Calu3 (cell line): ENCODE measurements around the gene CPNE5. TPM values are rescaled to one million over a fixed set of nuclear protein-coding genes. Genes with fewer than 3 reads are reported as not detected.

Source experiments
- BruUV-seq: library from RNA; stranded (reverse); fragments of 400-500 nt; replicated peaks from 2 replicates; lab custom pipeline; 2021; lab: Mats Ljungman, UMichigan
- CTCF ChIA-PET: fragments of 300-600 bp; sonication (Branson Sonifier 250); formaldehyde crosslinking; loops from one replicate; lab custom pipeline; 2022; ENCODE audit warnings: antibody characterized with exemption; lab: Charles Lee
- DNase-seq: peaks from one replicate; pipeline ENCODE4 v3.0.0; 2022
- H3K27ac Mint-ChIP-seq: one replicate; pipeline ENCODE4 v1.8.0; 2022; ENCODE audit warnings: mixed read lengths; ENCODE audit not compliant: unreplicated experiment
- H3K27me3 Mint-ChIP-seq: one replicate; pipeline ENCODE4 v1.8.0; 2022; ENCODE audit warnings: mixed read lengths; ENCODE audit not compliant: unreplicated experiment
- H3K36me3 Mint-ChIP-seq: one replicate; pipeline ENCODE4 v1.8.0; 2022; ENCODE audit warnings: mild to moderate bottlenecking, moderate library complexity, mixed read lengths; ENCODE audit not compliant: insufficient read depth, unreplicated experiment
- H3K4me1 Mint-ChIP-seq: one replicate; pipeline ENCODE4 v1.8.0; 2022; ENCODE audit warnings: mild to moderate bottlenecking, low read depth, mixed read lengths; ENCODE audit not compliant: unreplicated experiment
- H3K4me3 Mint-ChIP-seq: one replicate; pipeline ENCODE4 v1.8.0; 2022; ENCODE audit warnings: mild to moderate bottlenecking, low read depth, moderate library complexity, mixed read lengths; ENCODE audit not compliant: unreplicated experiment
- H3K9me3 Mint-ChIP-seq: one replicate; pipeline ENCODE4 v1.8.0; 2022; ENCODE audit warnings: low read depth, mixed read lengths; ENCODE audit not compliant: unreplicated experiment
- CTCF ChIP-seq: fragments of 200-600 bp; IDR thresholded peaks from one replicate; pipeline ENCODE4 v1.8.0; 2022; ENCODE audit warnings: antibody characterized with exemption; ENCODE audit not compliant: unreplicated experiment
- intact Hi-C: fragments of 100-400 bp; cut with micrococcal nuclease; formaldehyde crosslinking; loops from one replicate; pipeline ENCODE4 v1.10.0; 2022; ENCODE audit not compliant: unreplicated experiment
- total RNA-seq: library from RNA; stranded (reverse); gene quantifications from 2 replicates; pipeline ENCODE4 v1.2.3, GENCODE V29; 2022

The CPNE5 gene
- total RNA-seq, 1 experiment from 2014 or later = not detected

DNA sequence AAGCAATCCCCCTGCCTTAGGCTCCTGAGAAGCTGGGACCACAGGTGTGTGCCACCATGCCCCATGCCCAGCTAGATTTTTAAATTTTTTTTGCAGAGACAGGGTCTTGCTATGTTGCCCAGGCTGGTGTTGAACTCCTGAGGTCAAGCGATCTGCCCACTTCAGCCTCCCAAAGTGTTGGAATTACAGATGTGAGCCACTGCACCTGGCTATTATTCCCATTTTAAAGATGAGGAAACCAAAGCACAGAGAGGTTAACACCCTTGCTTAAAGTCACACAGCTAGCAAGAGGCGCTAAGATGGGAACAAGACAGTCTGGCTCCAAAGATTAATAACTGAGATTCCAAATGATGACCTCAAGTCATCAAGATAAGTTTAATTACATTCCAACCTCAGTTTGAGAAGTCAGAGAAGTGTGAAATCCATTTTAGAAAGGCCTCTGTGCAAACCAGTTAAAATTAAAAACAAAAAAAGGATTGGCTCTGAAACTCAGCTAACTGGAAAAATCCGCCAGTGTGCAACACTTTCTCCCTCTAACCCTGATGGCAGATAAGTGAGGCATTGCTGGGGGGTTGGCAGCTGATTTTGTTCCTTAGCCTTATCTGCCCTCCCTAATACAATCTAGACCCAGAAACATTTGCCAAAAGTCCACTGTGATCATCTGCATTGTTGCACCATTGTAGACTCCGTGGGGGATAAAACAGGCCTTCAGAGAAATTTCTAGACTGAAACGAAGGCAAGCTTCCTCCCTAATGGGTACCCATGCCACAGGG, 55.5 kb downstream of the CPNE5 start:
- H3K4me3 Mint-ChIP-seq = no peak overlapping the region
- no peak overlapping the region for H3K27ac Mint-ChIP-seq

DNA sequence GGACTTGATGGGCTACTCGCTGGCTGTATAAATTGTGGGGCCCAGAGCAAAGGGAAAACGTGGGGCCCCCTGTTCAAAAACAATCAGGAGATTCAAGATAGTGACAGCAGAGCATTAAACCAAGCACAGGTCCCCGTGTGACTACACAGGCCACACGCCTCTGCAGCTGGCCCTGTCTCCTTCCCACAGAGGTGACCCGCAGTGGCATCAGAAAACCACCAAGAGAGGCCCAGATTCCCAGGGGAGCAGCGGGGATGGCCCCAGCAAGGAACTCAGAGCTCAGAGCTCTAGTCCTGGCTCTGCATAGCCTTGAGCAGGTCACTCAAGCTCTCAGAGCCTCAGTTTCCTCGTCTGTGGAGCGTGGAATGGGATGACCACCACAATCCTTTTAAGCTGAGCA, 57.6 kb downstream of the CPNE5 start:
- no TSS peak for BruUV-seq
- CTCF ChIA-PET = interaction anchor here (0.5 to 1.6 kb wide), 7 partner anchors 12 to 236 kb away, joined by 3 to 13 read pairs (median 3); no protein-coding TSS in a partner anchor
- TF ChIP-seq CTCF = no peak
- H3K27me3 Mint-ChIP-seq = peaks cover 44% of the 10 kb centered on the region
- H3K27ac Mint-ChIP-seq = no peak overlapping the region
- DNase-seq = no peak
- H3K9me3 Mint-ChIP-seq = no peaks in the 10 kb centered on the region
- H3K4me1 Mint-ChIP-seq = peaks cover 9% of the 10 kb centered on the region
- intact Hi-C loops = loop anchor here (5.0 kb wide), 1 partner anchor 71 kb away; no protein-coding TSS in a partner anchor
- no peaks in the 10 kb centered on the region for H3K36me3 Mint-ChIP-seq
- no peak overlapping the region for H3K4me3 Mint-ChIP-seq

More for the DNA sequence above, 55.5 kb downstream of the CPNE5 start:
- Mint-ChIP-seq H3K36me3 (no peaks in the 10 kb centered on the region), H3K9me3 (no peaks in the 10 kb centered on the region), H3K4me1 (peaks cover 11% of the 10 kb centered on the region), H3K27me3 (peaks cover 44% of the 10 kb centered on the region)
- DNase-seq = no peak
- no peak for TF ChIP-seq CTCF
- intact Hi-C loops = loop anchor here (5.0 kb wide), 1 partner anchor 69 kb away; no protein-coding TSS in a partner anchor
- CTCF ChIA-PET = interaction anchor here (1.3 kb wide), 1 partner anchor 15 kb away, joined by 6 read pairs; no protein-coding TSS in a partner anchor
- BruUV-seq = no TSS peak

DNA sequence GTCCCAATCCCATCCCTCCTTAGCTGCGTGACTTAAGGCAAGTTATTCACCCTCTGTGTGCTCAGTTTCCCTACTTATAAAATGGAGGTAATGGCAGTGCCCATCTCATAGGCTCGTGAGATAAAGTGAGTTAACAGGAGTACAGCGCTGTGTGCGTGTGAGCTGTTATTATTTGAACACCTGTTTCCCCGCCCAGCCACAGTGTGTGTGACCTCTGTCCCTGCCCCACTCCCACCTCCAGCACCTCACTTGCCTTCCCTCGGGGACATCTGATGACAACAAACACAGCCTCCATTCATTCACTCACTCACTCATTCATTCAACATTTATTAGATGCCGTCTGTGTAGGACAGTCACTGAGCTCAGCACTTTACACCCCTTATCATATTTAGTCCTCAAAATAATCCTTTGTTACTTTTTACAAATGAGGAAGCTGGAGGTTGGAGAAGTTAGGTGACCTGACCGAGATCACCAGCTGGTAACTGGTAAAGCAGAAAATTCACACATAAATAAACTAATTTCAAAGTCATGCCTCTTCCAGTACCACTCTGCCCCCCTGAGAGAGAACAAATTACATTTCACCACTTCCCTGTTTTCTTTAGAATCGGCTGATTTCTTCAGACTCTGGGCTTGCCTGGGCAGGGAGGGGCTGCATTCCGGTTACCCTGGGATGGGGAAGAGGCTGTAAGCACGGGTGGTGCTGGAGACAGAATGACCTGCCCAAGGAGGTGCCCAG, 58.6 kb downstream of the CPNE5 start:
- CTCF ChIA-PET = interaction anchor here (1.0 to 1.1 kb wide), 2 partner anchors 21 to 237 kb away, joined by 4 read pairs; no protein-coding TSS in a partner anchor
- Mint-ChIP-seq H3K36me3 (no peaks in the 10 kb centered on the region), H3K27me3 (peaks cover 54% of the 10 kb centered on the region), H3K4me3 (no peak overlapping the region), H3K27ac (no peak overlapping the region), H3K4me1 (peaks cover 9% of the 10 kb centered on the region), H3K9me3 (no peaks in the 10 kb centered on the region)
- no peak for TF ChIP-seq CTCF
- no peak for DNase-seq
- BruUV-seq = no TSS peak
- intact Hi-C loops = loop anchor here (5.0 kb wide), 1 partner anchor 72 kb away; no protein-coding TSS in a partner anchor

DNA sequence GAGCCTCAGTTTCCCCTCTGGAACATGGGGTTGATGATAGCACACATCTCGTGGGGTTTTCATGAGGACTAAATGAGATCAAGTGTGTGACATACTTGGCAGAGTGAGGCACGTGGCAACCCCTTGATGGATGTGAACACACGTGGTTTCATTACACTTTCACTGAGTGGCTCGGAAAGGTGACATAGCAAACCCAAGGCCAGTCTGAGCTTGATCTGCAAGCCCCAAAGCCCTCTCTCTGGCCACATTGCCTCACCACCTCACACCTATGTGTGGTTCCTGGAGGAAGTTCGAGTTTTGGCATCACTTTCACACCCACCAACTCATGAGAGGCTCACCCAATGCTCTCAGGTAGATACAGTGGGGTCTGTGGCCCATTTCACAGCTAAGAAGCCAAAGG, 60.0 kb downstream of the CPNE5 start:
- DNase-seq = no peak
- Mint-ChIP-seq H3K9me3 (no peaks in the 10 kb centered on the region), H3K4me3 (no peak overlapping the region), H3K4me1 (peaks cover 9% of the 10 kb centered on the region), H3K27me3 (peaks cover 62% of the 10 kb centered on the region), H3K36me3 (no peaks in the 10 kb centered on the region), H3K27ac (no peak overlapping the region)
- intact Hi-C loops = no loop called here
- CTCF ChIA-PET = no interaction called here
- TF ChIP-seq CTCF = no peak
- no TSS peak for BruUV-seq
